GM11168 (cell line): Measurements from ENCODE around the gene FHIT.

ENCODE experiments used
- in situ Hi-C: fragments of 300-500 bp; cut with MboI; formaldehyde crosslinking; loops from one replicate; pipeline ENCODE4 v1.12.0; 2022; ENCODE audit warnings: low sequenced_read_pairs; ENCODE audit not compliant: unreplicated experiment

FHIT gene

DNA sequence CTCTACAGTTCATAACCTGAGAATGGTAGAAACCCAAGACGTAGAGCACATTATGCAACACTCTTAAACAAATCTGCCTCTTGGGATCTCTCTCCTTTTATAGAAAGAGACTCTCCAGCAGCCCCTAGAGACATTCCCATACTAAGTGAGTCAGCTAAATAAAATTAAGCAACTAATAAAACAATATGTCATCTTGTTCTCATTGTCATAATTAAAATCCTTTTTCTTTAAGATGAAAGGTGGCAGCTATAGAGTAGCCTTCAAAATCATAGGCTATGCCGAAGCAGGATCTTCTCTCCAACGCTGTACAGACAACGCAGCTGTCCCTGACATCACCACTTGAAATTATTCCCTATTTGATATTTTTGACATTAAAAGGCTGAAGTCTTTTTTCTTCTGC lies 790.0 kb downstream of the FHIT start:
- in situ Hi-C loops, result no loop called here

DNA sequence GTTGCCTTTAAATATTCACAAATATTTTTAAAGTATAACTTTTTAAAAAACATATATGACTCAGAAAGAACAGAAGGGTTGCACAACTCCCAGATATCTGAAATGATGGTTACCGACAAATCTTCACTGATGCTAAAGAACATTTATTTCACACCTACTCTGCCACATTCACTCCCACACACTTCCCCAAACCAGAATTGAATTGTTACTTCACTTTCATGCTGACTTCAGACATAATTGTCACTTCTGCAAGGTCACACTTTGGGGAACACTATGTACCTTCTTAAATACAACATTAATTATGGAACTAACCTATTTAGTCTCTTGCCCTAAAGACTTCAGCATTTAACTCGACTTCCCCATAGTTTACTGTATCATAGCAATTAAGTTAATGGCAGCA lies 795.1 kb downstream of the FHIT start:
- in situ Hi-C loops, result no loop called here

DNA sequence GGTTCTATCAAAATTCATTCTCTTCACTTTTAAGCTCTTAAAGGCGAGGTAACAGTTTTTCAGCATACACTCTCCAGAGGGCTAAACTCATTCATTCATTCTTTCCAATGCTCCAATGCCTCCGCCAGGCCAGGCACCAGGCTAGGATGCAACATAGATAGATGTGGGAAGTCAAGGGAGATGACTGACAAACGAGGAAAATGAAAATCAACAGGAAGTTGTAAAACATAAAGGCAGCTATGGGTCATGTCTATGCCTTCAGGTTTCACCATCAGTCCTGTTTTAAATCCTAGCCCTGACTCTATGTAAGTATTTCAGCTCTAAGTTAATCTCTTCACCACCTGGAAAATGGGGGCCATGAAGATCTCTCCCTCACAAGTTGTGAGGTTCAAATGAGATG lies 797.9 kb downstream of the FHIT start:
- in situ Hi-C loops, result no loop called here

DNA sequence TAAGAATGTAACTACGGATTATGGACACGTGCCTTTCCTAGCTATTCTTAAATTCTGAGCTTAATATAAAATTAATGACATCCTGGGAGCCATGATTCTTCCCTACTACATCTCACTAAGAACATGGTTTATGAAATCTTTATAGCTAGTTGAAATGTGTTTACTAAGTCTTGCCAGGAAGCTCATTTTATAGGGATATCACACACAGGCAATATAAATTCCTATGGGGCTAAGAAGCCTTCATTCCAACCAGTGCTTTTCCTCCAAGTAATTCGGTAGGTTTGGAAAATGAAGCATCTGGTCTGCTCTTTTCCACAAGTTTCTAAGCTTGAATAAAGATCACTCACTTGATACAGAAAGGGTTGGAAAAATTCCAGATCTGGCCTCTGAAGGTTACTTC lies 802.6 kb downstream of the FHIT start:
- in situ Hi-C loops, result no loop called here

DNA sequence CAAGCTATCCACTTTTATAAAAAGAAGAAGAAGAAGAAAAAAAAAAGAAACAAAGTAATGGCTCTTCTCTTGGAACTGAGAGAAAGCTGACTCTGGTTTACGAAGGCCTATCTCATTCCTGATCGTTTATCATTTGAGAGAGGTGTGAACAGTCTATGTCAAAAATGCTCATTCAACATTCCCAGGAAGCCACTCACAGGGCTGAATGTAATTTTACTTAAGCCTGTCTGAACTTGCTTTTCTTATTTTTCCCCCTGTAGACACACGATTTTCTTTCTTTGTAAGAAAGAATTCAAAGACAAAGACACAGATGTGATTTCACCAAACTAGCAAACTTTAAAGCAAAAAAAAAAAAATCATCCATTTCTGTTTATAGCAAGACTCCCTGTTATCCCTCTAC lies 805.8 kb downstream of the FHIT start:
- in situ Hi-C loops, result no loop called here

DNA sequence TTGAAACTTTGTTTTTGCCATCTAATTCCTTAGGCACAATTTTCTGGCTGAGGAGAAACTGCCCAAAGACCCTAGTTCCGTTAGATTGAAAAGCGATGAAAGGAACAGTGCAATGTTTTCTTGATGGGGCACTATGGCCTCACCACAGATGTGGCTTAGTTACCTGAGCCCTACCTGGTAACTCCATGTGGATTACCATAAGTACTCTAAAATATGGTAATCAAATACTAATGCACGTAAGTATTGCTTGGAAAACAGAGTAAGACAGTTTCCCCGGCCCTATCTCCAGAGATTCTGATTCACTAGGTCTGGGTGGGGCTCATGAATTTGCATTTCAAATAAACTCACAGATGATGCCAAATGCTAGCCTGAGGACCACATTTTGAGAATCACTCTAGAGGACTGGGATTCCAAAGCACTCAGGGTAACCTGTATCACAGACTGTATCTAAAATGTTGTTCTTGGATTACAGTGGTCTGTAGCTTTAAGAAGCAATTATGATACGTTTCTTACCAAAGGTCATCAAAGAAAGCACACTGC lies 806.3 kb downstream of the FHIT start:
- in situ Hi-C loops, result no loop called here

DNA sequence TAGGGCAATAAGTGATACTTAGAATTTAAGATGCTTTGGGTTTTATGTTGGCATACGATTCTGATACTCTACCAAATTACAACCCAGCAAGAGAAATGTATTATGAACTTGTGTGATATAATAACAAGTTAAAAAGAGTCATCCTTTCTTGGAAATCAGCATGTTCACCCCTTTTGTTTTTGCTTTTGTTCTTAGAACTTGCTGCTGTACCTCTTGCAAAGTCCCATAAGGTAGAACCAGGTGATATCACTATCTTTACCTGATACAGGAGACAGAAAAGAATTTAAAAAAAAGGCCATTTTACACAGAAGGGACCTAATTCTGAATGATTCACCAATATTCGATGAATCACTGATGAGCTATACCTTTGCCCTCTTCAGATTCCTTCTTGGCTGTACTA lies 810.4 kb downstream of the FHIT start:
- in situ Hi-C loops, result no loop called here

DNA sequence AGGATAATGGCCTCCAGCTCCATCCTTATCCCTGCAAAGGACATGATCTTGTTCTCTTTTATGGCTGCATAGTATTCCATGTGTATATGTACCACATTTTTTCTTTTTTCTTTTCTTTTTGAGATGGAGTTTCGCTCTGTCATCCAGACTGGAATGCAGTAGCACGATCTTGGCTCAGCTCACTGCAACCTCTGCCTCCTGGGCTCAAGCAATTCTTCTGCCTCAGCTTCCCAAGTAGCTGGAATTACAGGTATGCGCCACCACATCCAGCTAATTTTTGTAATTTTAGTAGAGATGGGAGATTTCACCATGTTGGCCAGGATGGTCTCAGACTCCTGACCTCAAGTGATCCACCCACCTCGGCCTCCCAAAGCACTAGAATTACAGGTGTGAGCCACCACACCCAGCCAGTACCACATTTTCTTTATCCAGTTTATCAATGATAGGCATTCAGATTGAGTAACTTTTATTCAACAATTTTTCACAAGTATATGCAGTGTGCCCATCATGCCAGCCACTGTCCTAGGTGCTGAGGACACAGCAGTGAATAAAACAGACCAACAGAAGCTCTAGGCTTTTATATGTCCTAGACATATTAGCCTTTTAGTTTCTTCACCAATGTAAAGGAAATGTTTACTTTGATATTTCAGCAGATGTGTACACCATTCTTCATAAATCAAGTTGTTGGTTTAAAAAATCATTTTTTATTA lies 815.2 kb downstream of the FHIT start:
- in situ Hi-C loops, result no loop called here

DNA sequence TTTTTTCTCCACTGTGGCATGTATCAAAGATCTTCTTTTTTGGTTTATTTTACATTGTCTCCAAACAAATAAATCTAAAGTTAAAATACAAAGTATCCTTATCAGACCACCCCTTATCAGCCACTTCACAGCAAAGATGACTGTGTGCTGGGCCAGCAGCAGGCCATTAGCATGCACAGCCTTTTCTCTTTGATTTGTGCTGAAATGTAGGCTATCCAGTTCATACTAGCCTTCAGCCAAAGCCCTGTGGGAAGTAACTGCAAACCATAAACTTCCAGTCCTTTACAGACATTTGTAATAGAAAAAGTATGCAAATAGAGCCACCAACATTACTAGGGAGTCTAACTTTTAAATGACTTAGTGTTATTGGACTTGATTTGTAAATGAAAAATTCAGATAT lies 816.3 kb downstream of the FHIT start:
- in situ Hi-C loops, result no loop called here

DNA sequence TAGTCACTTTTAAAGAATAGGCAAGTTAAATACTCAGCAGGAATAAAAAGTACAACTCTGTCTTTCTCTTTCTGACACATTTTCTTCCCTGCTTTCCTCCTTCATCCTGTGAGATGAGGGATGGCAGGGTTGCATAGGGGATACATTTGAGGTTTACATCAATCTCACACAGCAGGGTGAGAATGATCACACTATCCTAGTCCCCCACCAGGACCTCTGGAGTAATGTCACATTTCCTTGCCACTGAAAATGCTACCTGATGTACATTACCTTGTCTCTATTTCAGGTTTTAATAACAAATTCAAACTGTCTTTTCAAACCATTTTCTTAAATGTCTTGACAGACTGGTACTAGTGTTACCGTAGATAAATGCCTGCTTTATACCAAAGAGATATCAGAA lies 816.9 kb downstream of the FHIT start:
- in situ Hi-C loops, result no loop called here

DNA sequence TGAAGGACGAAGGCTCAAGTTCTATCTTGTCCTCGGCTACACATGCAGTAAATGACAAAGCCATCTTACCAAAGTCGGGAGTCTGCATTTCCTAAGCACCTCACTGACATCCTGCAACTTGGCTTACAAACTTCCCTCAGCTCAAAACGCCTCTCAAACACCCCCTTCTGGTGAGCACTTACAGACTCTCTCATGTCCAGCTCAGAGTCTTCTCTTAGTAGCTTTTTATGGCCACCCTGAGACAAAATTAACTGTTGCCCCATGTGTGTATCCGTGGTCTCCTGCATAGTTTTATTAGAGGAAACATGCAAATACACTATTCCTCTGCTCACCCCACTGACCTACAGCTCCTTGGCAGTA lies 819.7 kb downstream of the FHIT start:
- in situ Hi-C loops, result no loop called here

DNA sequence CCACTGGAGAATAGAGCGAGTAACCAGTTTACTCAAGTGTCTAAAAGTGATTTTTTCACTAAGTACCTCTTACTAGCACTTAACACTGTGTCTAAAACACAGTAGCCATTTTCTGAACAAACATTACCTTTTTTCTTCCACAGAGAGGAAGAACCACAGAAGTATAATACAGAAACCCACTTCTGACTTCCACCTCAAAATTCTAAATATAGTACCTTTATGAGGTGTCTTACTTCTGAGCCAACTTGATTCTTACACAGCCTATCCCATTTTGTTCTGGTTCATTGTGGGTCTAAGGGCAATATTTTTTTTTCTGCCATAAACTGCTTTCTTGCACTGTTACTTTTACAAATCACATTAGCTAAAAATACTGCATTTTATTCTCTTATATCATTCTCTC lies 821.0 kb downstream of the FHIT start:
- in situ Hi-C loops, result no loop called here

DNA sequence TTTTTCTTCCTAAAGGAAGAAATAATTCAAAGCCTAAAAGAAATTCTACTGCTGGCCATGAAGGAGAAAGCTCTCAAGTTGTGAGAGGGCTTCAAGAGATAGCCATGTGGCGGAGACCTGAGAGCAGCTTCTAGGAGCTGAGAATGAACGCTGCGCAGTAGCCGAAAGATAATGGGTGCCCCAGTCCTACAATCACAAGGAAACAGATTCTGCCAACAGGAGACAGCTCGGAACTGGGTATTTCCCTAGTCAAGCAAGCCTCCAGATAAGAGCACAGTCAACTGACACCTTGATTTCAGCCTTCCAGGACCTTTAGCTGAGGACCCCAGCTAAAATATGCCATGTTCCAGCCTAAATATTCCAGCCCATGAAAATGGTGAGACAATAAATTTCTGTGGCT lies 824.1 kb downstream of the FHIT start:
- in situ Hi-C loops, result no loop called here

DNA sequence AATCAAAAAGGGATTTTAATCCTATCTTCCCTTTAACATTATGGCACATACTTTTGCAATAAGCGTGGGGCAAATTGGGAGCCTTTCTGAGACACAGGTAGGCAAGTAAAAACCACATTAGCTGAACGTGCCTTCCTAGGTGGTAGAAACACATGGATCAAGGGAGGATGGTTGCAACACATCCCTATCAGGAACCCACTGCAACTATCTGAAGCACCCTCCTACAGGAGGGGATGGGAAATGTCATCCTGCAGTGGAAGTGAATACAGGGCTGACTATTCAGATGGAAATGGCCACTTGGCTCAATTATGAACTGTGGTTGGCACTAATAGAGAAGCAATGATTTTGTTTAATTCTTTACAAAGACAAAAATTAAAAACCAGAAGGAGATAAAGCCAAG lies 826.3 kb downstream of the FHIT start:
- in situ Hi-C loops, result no loop called here

DNA sequence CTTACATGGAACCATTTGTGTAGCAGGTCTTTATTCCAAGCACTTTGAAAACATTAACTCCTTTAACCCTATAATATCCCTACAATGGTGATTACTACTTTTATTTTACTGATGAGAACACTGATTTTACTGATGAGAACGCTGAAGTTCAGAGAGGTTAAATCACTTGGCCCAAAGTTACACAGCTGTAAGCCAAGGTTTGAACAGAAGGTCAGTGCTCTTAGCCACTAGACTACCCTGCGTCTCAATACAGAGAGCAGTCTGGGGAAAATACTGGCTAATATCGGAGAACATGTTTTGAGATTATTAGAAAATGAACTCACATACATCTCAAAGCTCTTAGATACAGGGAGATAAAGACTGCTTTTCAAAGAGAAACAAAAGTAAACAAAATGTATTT lies 827.2 kb downstream of the FHIT start:
- in situ Hi-C loops, result no loop called here

DNA sequence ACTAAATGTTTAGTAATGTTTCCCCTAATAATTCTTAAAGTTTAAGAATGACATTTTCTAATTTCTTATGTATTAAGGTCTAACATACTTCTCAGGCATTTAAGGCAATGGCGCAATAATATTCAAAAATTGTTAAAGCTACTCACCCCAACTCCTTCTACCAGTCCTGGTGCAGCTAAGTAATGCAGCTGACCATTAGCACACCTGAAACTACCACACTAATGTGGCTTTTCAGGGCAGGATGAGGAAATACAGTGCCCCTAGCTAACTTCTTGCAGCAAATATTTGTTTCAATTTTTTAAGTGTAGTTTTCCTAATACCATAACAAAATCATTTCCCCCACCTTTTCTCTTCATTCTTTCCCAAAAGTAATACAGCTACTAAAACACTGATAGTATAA lies 827.7 kb downstream of the FHIT start:
- in situ Hi-C loops, result no loop called here

DNA sequence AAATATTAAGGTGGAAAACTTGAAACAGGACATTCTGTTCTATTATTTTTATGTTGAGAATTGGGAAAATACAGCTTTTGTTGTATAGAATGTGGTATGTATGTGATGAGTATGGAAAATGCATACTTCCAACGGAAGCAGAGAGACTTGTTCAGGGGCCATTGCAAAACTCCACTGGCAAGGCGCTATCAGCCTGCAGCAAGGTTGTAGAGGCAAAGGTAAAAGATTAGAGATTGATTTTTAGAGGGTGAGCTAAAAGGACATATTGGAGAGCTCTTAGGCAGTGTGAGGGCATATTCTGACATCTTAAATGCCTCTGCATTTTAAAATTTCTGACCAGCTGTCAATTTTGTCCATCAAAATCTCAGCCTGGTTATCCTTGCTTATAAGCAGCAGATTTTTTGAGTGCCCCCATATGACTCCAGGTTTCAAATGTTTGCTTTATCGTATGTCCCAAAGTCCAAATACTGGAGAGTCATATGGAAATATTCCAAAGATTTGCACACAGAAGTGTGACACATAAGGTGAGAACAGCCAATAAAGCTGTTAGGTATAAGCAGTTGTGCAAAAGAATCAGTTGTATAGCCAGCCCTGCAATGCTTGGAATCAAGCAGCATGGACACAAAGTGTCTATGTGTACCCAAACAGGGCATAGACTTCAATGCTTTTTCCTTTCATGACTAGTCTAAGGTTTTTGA lies 829.4 kb downstream of the FHIT start:
- in situ Hi-C loops, result no loop called here

DNA sequence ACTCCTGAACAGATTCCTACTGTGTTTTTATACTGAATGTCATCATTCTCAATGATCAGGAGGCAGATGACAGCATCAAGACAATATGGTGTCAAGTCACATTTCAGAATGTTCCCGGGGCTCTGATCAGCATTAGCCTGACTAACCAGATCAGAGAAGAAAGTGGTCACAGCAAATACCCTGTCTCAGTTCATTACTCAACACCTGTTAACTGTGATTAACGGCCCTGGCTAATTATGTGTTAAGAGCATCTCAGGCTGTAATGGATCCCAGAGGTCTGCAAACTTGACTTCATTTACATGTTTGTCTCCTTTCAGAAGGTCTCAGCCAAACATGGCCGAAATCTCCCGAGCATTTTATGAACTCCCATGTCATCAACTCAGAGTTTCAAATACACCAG lies 833.7 kb downstream of the FHIT start:
- in situ Hi-C loops, result no loop called here

DNA sequence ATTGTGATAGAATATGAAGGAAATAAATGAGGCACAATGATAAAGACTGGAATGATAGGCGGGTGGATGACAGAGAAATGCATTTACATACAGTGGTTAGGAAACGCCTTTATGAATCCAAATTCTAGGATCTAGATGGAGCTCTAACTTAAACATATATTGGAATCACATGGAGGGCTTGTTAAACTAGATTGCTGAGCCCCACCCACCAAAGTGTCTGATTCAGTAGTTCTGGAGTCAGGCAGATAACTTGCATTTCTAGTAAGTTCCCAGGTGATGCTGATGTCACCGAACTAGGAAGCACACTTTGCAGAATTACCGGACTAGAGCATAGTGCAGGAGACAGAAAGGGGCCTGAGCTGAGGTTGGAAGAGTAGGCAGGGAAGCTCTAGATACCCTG lies 837.2 kb downstream of the FHIT start:
- in situ Hi-C loops, result no loop called here

DNA sequence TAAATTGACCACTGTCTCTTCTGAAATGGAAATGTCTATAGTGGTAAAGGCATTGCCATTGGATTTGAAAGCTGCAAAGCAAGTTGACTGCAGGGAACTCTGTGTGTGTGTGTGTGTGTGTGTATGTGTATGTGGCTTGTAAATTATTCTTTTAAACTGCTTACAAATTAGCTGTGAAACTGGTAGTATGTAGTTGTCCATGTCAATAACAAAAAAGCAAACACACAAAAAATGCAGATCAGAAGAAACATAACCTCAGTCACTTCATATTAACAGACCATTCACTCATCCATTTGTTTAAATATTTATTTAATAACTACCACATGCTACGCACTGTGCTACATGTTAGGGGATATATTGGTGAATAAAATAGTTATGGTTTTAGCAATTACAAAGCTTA lies 837.7 kb downstream of the FHIT start:
- in situ Hi-C loops, result no loop called here

DNA sequence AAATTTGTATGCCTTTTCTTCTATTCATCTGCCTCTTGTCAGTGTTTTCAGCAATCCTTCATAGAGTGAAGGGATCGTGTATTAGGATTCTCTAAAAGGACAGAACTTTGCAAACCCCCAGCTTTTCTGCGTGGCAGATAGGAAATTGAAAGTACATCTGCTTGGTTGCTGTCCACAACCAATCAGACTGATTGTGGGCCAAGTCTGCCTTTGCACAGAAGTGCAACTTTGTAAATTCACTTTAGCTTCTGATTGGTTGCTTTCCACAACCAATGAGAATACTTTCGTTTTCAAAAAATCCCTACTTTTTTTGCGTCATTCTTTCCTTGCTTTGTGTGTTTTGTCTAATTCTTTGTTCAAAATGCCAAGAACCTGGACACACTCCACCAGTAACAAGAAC lies 847.4 kb downstream of the FHIT start:
- in situ Hi-C loops, result no loop called here

DNA sequence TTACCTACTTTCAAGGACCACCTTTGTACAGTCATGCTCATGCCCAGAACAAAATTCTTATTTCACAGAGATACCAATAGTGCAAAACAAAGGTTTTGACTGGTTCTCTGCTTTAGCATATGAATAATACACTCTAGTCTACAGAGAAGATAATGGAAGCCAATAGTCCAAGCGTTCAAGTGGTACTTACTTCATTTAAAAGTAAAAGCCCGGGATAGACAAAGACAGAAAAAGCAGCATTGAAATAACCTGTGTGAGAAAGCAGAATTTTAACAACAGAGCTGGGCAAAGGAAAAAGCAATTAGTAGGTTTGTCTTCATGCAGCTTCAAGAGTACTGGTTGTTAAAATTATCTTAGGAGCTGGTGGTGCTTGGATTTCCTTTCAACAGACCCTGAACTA lies 848.3 kb downstream of the FHIT start:
- in situ Hi-C loops, result no loop called here
